OCI-LY1 (cell line): ENCODE results near the gene RBMX.

Source experiments
- H2AFZ ChIP-seq: fragments of 200-600 bp; sonication (generic), shearing (Covaris generic); 2 replicates; pipeline ENCODE4 v1.6.0; 2014; ENCODE audit warnings: antibody characterized with exemption, mild to moderate bottlenecking, low read length
- H3F3A ChIP-seq: fragments of 200-600 bp; sonication (generic), shearing (Covaris generic); 2 replicates; pipeline ENCODE4 v1.6.0; 2014; ENCODE audit warnings: mild to moderate bottlenecking, antibody characterized with exemption, low read length, moderate library complexity; ENCODE audit not compliant: insufficient read depth
- H3K27ac ChIP-seq: fragments of 200-600 bp; sonication (generic); 2 replicates; pipeline ENCODE4 v1.5.1; 2014; ENCODE audit warnings: low read length, mixed run types, mild to moderate bottlenecking, low read depth; ENCODE audit not compliant: poor library complexity, severe bottlenecking
- H3K27me3 ChIP-seq: fragments of 200-600 bp; sonication (generic); 2 replicates; pipeline ENCODE4 v1.6.0; 2014; ENCODE audit warnings: antibody characterized with exemption, mild to moderate bottlenecking, low read length, moderate library complexity; ENCODE audit not compliant: insufficient read depth
- H3K36me3 ChIP-seq: fragments of 200-600 bp; sonication (generic); 2 replicates; pipeline ENCODE4 v1.6.1; 2014; ENCODE audit warnings: mild to moderate bottlenecking, antibody characterized with exemption, low read length, moderate library complexity, mixed read lengths; ENCODE audit not compliant: insufficient read depth
- H3K4me1 ChIP-seq: fragments of 200-600 bp; sonication (generic); 2 replicates; pipeline ENCODE4 v1.5.1; 2014; ENCODE audit warnings: mild to moderate bottlenecking, low read length, moderate library complexity; ENCODE audit not compliant: insufficient read depth, severe bottlenecking
- H3K4me2 ChIP-seq: fragments of 200-600 bp; sonication (generic), shearing (Covaris generic); 2 replicates; pipeline ENCODE4 v1.6.1; 2014; ENCODE audit warnings: low read length
- H3K4me3 ChIP-seq: fragments of 200-600 bp; sonication (generic); 2 replicates; pipeline ENCODE4 v1.5.1; 2014; ENCODE audit warnings: low read length, low read depth, mild to moderate bottlenecking, mixed read lengths; ENCODE audit not compliant: poor library complexity, severe bottlenecking
- H3K79me2 ChIP-seq: fragments of 200-600 bp; shearing (Covaris generic); 2 replicates; pipeline ENCODE4 v1.6.1; 2016; ENCODE audit warnings: mixed run types, low read length, mixed read lengths; ENCODE audit not compliant: insufficient read depth
- H3K9ac ChIP-seq: fragments of 200-600 bp; sonication (generic), shearing (Covaris generic); 2 replicates; pipeline ENCODE4 v1.6.1; 2014; ENCODE audit warnings: mild to moderate bottlenecking, low read length, mixed read lengths
- H3K9me2 ChIP-seq: fragments of 200-600 bp; sonication (generic), shearing (Covaris generic); 2 replicates; pipeline ENCODE4 v1.6.1; 2014; ENCODE audit warnings: low read depth, mild to moderate bottlenecking, low read length, mixed read lengths
- H3K9me3 ChIP-seq: fragments of 200-600 bp; shearing (Covaris generic); 2 replicates; pipeline ENCODE4 v1.6.1; 2014; ENCODE audit warnings: low read length, mixed read lengths
- H4K20me1 ChIP-seq: fragments of 200-600 bp; sonication (generic), shearing (Covaris generic); 2 replicates; pipeline ENCODE4 v1.6.0; 2016; ENCODE audit warnings: mild to moderate bottlenecking, low read length; ENCODE audit not compliant: insufficient read depth
- CTCF ChIP-seq: fragments of 200-600 bp; sonication (generic), shearing (Covaris generic); IDR thresholded peaks from 2 replicates; pipeline ENCODE4 v1.5.1; 2017; ENCODE audit warnings: mild to moderate bottlenecking, antibody characterized with exemption, low read length, moderate library complexity, mixed read lengths
- EZH2 ChIP-seq: fragments of 200-600 bp; sonication (generic), shearing (Covaris generic); IDR thresholded peaks from 2 replicates; pipeline ENCODE4 v1.8.0; 2017; ENCODE audit warnings: borderline replicate concordance, mixed run types, mild to moderate bottlenecking, antibody characterized with exemption, low read length, moderate library complexity, mixed read lengths

The RBMX gene

GRCh38 chrX:136868283-136869055 is 12.1 kb downstream of the RBMX start:
- no peaks in the 10 kb centered on the region for H3K4me1 ChIP-seq
- H3K9me3 ChIP-seq, result no peaks in the 10 kb centered on the region
- H4K20me1 ChIP-seq, result no peaks in the 10 kb centered on the region
- H3K79me2 ChIP-seq, result no peaks in the 10 kb centered on the region
- TF ChIP-seq CTCF, result no peak
- no peak for TF ChIP-seq EZH2
- no peak overlapping the region for H3K4me2 ChIP-seq
- peaks cover 81% of the 10 kb centered on the region for H3K36me3 ChIP-seq
- H3K9ac ChIP-seq, result no peak overlapping the region
- H3F3A ChIP-seq, result no peaks in the 10 kb centered on the region
- H3K4me3 ChIP-seq, result no peak overlapping the region
- no peaks in the 10 kb centered on the region for H3K27me3 ChIP-seq
- H3K27ac ChIP-seq, result no peak overlapping the region
- no peaks in the 10 kb centered on the region for H3K9me2 ChIP-seq
- H2AFZ ChIP-seq, result no peak overlapping the region

DNA sequence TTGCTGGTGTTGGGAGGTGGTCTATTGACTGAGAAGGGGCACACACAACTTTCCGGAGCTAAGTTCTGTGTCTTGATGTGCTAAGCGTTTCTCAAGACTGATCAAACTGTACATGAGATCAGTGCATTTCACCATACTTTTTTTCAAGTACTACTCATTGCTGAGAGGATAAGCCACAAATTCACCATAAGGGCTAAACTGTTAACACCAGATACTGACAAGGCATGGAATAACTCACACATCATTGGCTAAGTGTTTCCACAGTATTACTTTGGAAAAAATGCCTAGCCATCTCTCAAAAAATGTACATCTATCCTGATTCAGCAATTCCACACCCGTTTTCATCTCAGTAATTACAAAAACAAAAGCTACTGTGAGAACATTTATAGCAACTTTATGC is 13.0 kb downstream of the RBMX start:
- H3K27me3 ChIP-seq, result no peaks in the 10 kb centered on the region
- H3K27ac ChIP-seq, result no peak overlapping the region
- peaks cover 73% of the 10 kb centered on the region for H3K36me3 ChIP-seq
- no peaks in the 10 kb centered on the region for H4K20me1 ChIP-seq
- H3K79me2 ChIP-seq, result no peaks in the 10 kb centered on the region
- H2AFZ ChIP-seq, result no peak overlapping the region
- H3K4me3 ChIP-seq, result no peak overlapping the region
- H3K9me3 ChIP-seq, result no peaks in the 10 kb centered on the region
- no peak for TF ChIP-seq CTCF
- TF ChIP-seq EZH2, result no peak
- no peak overlapping the region for H3K9ac ChIP-seq
- no peaks in the 10 kb centered on the region for H3K9me2 ChIP-seq
- H3K4me2 ChIP-seq, result no peak overlapping the region
- H3F3A ChIP-seq, result no peaks in the 10 kb centered on the region
- H3K4me1 ChIP-seq, result no peaks in the 10 kb centered on the region

DNA sequence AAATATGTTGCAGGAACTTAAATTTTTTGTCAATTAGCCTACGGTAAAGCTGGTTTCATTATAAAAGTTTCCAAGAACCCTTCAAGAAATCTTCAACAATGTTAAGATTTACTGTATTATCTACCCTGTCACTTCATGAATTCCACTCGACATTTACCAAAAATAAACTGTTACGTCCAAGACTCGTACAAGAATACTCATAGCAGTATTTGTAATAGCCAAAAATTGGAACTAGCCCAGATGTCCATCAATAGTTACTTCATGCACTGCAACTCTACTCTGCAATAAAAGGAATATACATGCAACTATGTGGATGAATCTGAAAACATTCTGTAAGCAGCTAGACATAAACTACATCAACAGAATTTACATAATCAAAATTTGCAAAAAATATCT is 13.4 kb downstream of the RBMX start:
- Histone ChIP-seq H3K4me3 (no peak overlapping the region), H3F3A (no peaks in the 10 kb centered on the region), H3K4me1 (no peaks in the 10 kb centered on the region), H3K36me3 (peaks cover 73% of the 10 kb centered on the region), H3K27ac (no peak overlapping the region), H3K9me3 (no peaks in the 10 kb centered on the region), H3K9ac (no peak overlapping the region), H3K79me2 (no peaks in the 10 kb centered on the region), H2AFZ (no peak overlapping the region), H3K4me2 (no peak overlapping the region), H3K27me3 (no peaks in the 10 kb centered on the region), H4K20me1 (no peaks in the 10 kb centered on the region), H3K9me2 (no peaks in the 10 kb centered on the region)
- TF ChIP-seq EZH2 (no peak), CTCF (no peak)
